ENCODE measurements around the gene ADARB1.

The ADARB1 gene

DNA sequence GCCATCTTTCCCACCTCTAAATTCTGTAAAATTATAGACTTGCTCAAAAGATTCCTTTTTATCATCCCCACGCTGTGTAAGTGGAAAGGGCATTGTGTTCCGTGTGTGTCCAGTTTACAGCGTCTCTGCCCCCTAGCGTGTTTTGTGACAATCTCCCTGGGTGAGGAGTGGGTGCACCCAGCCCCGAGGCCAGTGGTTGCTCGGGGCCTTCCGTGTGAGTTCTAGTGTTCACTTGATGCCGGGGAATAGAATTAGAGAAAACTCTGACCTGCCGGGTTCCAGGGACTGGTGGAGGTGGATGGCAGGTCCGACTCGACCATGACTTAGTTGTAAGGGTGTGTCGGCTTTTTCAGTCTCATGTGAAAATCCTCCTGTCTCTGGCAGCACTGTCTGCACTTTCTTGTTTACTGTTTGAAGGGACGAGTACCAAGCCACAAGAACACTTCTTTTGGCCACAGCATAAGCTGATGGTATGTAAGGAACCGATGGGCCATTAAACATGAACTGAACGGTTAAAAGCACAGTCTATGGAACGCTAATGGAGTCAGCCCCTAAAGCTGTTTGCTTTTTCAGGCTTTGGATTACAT lies 151.5 kb downstream of the ADARB1 start:
- Histone ChIP-seq H3K27ac (ENCODE audit: poor library complexity, severe bottlenecking) (no peak overlapping the region), H3K36me3 (ENCODE audit: low read depth) (no peaks in the 10 kb centered on the region), H3K27me3 (ENCODE audit: insufficient read depth, poor library complexity, severe bottlenecking) (no peaks in the 10 kb centered on the region), H3K9me3 (ENCODE audit: severe bottlenecking) (no peaks in the 10 kb centered on the region), H3K4me1 (ENCODE audit: insufficient read depth, poor library complexity, severe bottlenecking) (no peaks in the 10 kb centered on the region), H3K4me3 (ENCODE audit: severe bottlenecking) (no peak overlapping the region)
- DNase-seq (ENCODE audit: low spot score) (no peak), ATAC-seq (ENCODE audit: low read depth) (no peak)
- TF ChIP-seq, protein P1, sequence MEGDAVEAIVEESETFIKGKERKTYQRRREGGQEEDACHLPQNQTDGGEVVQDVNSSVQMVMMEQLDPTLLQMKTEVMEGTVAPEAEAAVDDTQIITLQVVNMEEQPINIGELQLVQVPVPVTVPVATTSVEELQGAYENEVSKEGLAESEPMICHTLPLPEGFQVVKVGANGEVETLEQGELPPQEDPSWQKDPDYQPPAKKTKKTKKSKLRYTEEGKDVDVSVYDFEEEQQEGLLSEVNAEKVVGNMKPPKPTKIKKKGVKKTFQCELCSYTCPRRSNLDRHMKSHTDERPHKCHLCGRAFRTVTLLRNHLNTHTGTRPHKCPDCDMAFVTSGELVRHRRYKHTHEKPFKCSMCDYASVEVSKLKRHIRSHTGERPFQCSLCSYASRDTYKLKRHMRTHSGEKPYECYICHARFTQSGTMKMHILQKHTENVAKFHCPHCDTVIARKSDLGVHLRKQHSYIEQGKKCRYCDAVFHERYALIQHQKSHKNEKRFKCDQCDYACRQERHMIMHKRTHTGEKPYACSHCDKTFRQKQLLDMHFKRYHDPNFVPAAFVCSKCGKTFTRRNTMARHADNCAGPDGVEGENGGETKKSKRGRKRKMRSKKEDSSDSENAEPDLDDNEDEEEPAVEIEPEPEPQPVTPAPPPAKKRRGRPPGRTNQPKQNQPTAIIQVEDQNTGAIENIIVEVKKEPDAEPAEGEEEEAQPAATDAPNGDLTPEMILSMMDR (IDR thresholded peaks at IDR 0.05; ENCODE audit: poor library complexity, severe bottlenecking), result no peak

DNA sequence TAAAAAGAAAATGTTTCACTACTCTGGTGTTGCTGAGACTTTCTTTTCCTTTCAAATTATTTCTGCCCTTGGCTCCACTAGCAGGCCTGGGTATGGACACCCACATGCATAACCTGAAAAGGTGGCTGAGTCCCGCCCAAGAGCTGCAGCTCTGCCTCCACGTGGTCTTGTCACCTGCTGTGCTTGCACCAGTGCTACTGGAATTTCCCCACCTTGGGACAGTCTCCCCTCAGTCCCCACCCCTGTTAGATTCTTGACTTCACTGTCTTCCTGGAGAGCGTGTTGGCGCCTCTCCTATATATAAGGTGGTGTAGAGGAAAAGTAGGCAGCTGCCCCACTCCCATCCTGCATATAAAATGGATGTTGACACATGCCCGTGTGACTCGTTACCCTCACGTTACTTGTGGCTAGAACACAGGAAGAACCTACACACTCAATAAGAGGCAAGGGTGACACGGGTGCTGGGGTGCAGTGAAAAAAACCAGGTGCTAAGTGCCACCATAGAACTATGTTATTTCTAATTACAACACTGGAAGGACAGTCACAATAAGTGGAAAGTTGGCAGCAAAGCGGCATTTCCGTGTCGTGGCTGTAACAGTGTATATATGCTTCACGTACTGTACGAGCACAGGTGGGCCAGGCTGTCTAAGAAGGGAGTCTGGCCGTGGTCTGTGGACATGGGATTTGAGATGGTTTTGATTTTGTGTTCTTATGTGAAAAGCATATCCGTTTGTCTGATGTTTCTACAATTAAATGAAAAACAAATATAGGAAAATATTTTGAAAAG lies 152.4 kb downstream of the ADARB1 start:
- H3K27me3 ChIP-seq (ENCODE audit: insufficient read depth, poor library complexity, severe bottlenecking), result no peaks in the 10 kb centered on the region
- H3K36me3 ChIP-seq (ENCODE audit: low read depth), result no peaks in the 10 kb centered on the region
- TF ChIP-seq, protein P1 (IDR thresholded peaks at IDR 0.05; ENCODE audit: poor library complexity, severe bottlenecking), result no peak
- no peaks in the 10 kb centered on the region for H3K4me1 ChIP-seq (ENCODE audit: insufficient read depth, poor library complexity, severe bottlenecking)
- H3K9me3 ChIP-seq (ENCODE audit: severe bottlenecking), result no peaks in the 10 kb centered on the region
- H3K4me3 ChIP-seq (ENCODE audit: severe bottlenecking), result no peak overlapping the region
- ATAC-seq (ENCODE audit: low read depth) (no peak), DNase-seq (ENCODE audit: low spot score) (no peak)
- no peak overlapping the region for H3K27ac ChIP-seq (ENCODE audit: poor library complexity, severe bottlenecking)

DNA sequence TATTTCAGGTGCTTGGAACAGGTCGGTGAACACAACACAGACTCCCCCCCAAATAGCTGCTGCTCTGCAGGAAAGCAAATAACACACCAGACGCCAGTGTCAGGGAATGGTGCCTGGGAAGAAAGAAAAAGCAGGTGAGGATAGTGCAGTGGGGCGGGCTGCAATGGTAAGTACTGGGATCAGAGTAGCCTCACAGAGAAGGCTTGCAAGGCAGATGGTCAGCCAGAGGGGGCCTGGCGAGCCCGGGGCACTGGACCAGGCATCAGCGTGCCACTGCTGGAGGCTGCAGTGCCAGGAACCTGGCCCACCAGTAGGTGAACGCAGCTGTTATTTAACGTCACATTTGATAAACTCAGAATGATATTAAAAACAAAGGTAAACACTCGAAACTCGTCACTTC lies 153.4 kb downstream of the ADARB1 start:
- DNase-seq (ENCODE audit: low spot score), result no peak
- Histone ChIP-seq H3K4me1 (ENCODE audit: insufficient read depth, poor library complexity, severe bottlenecking) (no peaks in the 10 kb centered on the region), H3K27ac (ENCODE audit: poor library complexity, severe bottlenecking) (no peak overlapping the region), H3K27me3 (ENCODE audit: insufficient read depth, poor library complexity, severe bottlenecking) (peaks cover 8% of the 10 kb centered on the region), H3K4me3 (ENCODE audit: severe bottlenecking) (no peak overlapping the region), H3K9me3 (ENCODE audit: severe bottlenecking) (no peaks in the 10 kb centered on the region), H3K36me3 (ENCODE audit: low read depth) (no peaks in the 10 kb centered on the region)
- no peak for ATAC-seq (ENCODE audit: low read depth)
- TF ChIP-seq, protein P1 (IDR thresholded peaks at IDR 0.05; ENCODE audit: poor library complexity, severe bottlenecking), result no peak

DNA sequence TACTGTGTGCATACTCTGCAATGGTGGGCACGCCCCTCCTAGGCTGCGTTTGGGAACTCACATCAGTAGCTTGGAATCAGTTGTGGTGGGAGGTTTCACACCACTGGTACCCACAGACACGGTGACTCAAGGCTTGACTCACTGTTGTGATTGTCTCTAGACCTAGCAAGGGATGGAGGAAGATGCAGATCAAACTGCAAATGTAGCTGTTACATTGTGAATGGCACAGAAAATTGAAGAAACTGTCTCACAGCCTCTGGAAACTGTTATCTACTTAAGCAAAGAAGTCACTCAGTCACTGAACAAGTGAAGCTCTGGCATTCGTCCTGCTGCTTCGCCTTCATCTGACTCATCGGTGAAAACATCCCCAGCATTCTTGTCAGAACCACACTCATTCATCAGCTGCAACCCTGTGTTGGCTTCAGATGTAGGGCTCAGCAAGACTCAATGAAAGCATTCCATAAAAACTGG lies 153.8 kb downstream of the ADARB1 start:
- H3K4me3 ChIP-seq (ENCODE audit: severe bottlenecking), result no peak overlapping the region
- H3K27ac ChIP-seq (ENCODE audit: poor library complexity, severe bottlenecking), result no peak overlapping the region
- no peaks in the 10 kb centered on the region for H3K36me3 ChIP-seq (ENCODE audit: low read depth)
- peak; percentile 94 for ATAC-seq (ENCODE audit: low read depth)
- no peaks in the 10 kb centered on the region for H3K4me1 ChIP-seq (ENCODE audit: insufficient read depth, poor library complexity, severe bottlenecking)
- DNase-seq (ENCODE audit: low spot score), result no peak
- TF ChIP-seq, protein P1 (IDR thresholded peaks at IDR 0.05; ENCODE audit: poor library complexity, severe bottlenecking), result no peak
- peaks cover 13% of the 10 kb centered on the region for H3K27me3 ChIP-seq (ENCODE audit: insufficient read depth, poor library complexity, severe bottlenecking)
- no peaks in the 10 kb centered on the region for H3K9me3 ChIP-seq (ENCODE audit: severe bottlenecking)

Data from RWPE2 (cell line).